Keratinocyte (primary cell): ENCODE data around the gene B3GAT1. TPM values are rescaled to one million over a fixed set of nuclear protein-coding genes. Genes with fewer than 3 reads are reported as not detected.

Experiments
- DNase-seq: peaks from one replicate; pipeline ENCODE4 v3.0.0-alpha.2; 2011; ENCODE audit warnings: low read depth, missing footprints, low spot score
- FAIRE-seq: peaks from 2 replicates; lab custom pipeline; 2011; peaks lifted over from hg19 to GRCh38; lab: Jason Lieb, UNC
- H2AFZ ChIP-seq: 2 replicates; pipeline ENCODE4 v1.6.0; 2012; ENCODE audit warnings: low read length, control low read depth, inconsistent platforms; ENCODE audit not compliant: control insufficient read depth
- H3K27ac ChIP-seq: 2 replicates; pipeline ENCODE4 v1.5.1; 2011; ENCODE audit warnings: low read length; ENCODE audit not compliant: control insufficient read depth, insufficient read depth
- H3K27me3 ChIP-seq: 3 replicates; pipeline ENCODE4 v1.6.0; 2011; ENCODE audit warnings: low read length; ENCODE audit not compliant: control insufficient read depth, insufficient read depth; ENCODE audit errors: extremely low read depth
- H3K36me3 ChIP-seq, 2 experiments: 2 replicates in 1 of 2; 3 replicates in 1 of 2; pipeline ENCODE4 v1.5.1; 2011; ENCODE audit warnings: low read length in 2 of 2, mild to moderate bottlenecking in 1 of 2; ENCODE audit not compliant: control insufficient read depth in 2 of 2, insufficient read depth in 2 of 2; ENCODE audit errors: extremely low read depth in 1 of 2
- H3K4me1 ChIP-seq: 3 replicates; pipeline ENCODE4 v1.5.1; 2011; ENCODE audit warnings: low read length; ENCODE audit not compliant: control insufficient read depth, insufficient read depth; ENCODE audit errors: extremely low read depth
- H3K4me2 ChIP-seq: 3 replicates; pipeline ENCODE4 v1.6.0; 2011; ENCODE audit warnings: low read depth, low read length; ENCODE audit not compliant: control insufficient read depth, insufficient read depth; ENCODE audit errors: extremely low read depth
- H3K4me3 ChIP-seq, 3 experiments: fragments of 200-600 bp in 1 of 3; sonication (generic) in 1 of 3; 2 replicates in 2 of 3; 3 replicates in 1 of 3; pipeline ENCODE4 v1.5.1; 2011 to 2016; ENCODE audit warnings: low read length in 3 of 3, mild to moderate bottlenecking in 3 of 3, control low read depth in 2 of 3, inconsistent platforms in 1 of 3, low read depth in 1 of 3, mixed read lengths in 1 of 3, mixed run types in 1 of 3, moderate library complexity in 1 of 3; ENCODE audit not compliant: control insufficient read depth in 2 of 3, insufficient read depth in 2 of 3; ENCODE audit errors: extremely low read depth in 1 of 3
- H3K79me2 ChIP-seq: 2 replicates; pipeline ENCODE4 v1.6.0; 2012; ENCODE audit warnings: low read length; ENCODE audit not compliant: control insufficient read depth, insufficient read depth
- H3K9ac ChIP-seq: 3 replicates; pipeline ENCODE4 v1.6.0; 2011; ENCODE audit warnings: low read length; ENCODE audit not compliant: control insufficient read depth, insufficient read depth; ENCODE audit errors: extremely low read depth
- H3K9me1 ChIP-seq: 3 replicates; pipeline ENCODE4 v1.6.0; 2011; ENCODE audit warnings: low read length; ENCODE audit not compliant: control insufficient read depth, insufficient read depth; ENCODE audit errors: extremely low read depth
- H3K9me3 ChIP-seq: 2 replicates; pipeline ENCODE4 v1.5.1; 2012; ENCODE audit warnings: low read depth, low read length; ENCODE audit not compliant: control insufficient read depth
- H4K20me1 ChIP-seq: 3 replicates; pipeline ENCODE4 v1.6.0; 2011; ENCODE audit warnings: low read length; ENCODE audit not compliant: control insufficient read depth, insufficient read depth; ENCODE audit errors: extremely low read depth
- CTCF ChIP-seq, 3 experiments: IDR thresholded peaks in 1 of 3; conservative IDR thresholded peaks in 1 of 3; optimal IDR thresholded peaks in 1 of 3; 2 replicates in 2 of 3; 3 replicates in 1 of 3; pipeline versions ENCODE3 to v1.5.1; 2011; ENCODE audit warnings: low read length in 3 of 3, mild to moderate bottlenecking in 3 of 3, moderate library complexity in 2 of 3, control low read depth in 1 of 3, inconsistent platforms in 1 of 3; ENCODE audit not compliant: insufficient read depth in 2 of 3; ENCODE audit errors: extremely low read depth in 1 of 3
- EZH2 ChIP-seq: IDR thresholded peaks from one replicate; pipeline ENCODE4 v1.6.1; 2012; ENCODE audit warnings: inconsistent platforms, mild to moderate bottlenecking, low read length, moderate library complexity
- dilution Hi-C: fragments of 300-500 bp; cut with MboI; formaldehyde crosslinking; loops from one replicate; pipeline ENCODE4 v1.7.0; 2020; ENCODE audit warnings: low sequenced_read_pairs; ENCODE audit not compliant: extremely low pct_ligation_motif_present
- polyA plus RNA-seq, 5 experiments: library from polyadenylated mRNA; depleted of rRNA in 3 of 5; stranded (reverse) in 3 of 5; stranded (forward) in 1 of 5; unstranded in 1 of 5; fragments of >200 nt; gene quantifications; 1 replicate in 1 of 5; 2 replicates in 3 of 5; 3 replicates in 1 of 5; pipeline versions ENCODE4 v1.2.1 to v1.2.3, GENCODE V29; 2011 to 2012; ENCODE audit warnings: missing spikeins in 2 of 5, low read depth in 1 of 5, low replicate concordance in 1 of 5

B3GAT1 gene
- polyA plus RNA-seq, 1 donor (not counting 4 experiments of a cell fraction or from before 2014, with no cell fraction given): 0.04 TPM

DNA sequence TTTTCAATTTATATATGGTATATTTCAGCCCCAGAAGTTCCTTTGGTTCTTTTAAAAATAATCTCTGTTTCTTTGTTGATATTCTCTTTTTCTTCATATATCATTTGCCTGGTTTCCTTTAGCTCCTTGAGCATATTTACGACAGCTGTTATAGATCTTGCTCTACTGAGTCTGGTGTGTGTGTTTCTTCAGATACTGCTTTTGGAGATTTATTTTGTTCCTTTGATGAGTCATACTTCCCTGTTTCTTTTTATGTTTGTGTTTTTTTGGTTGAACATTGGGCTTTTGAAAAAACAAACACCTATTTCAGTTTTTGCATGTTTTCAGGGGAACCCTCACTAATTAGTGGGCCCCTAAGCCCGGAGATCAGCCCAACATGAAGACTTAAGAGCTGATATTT, 56.9 kb downstream of the B3GAT1 start:
- no peaks in the 10 kb centered on the region for H3K4me1 ChIP-seq
- no peak for TF ChIP-seq EZH2
- no peak for TF ChIP-seq CTCF (optimal IDR thresholded peaks at IDR 0.05 in 1 of 3, IDR thresholded peaks at IDR 0.05 in 1 of 3, conservative IDR thresholded peaks at IDR 0.05 in 1 of 3; ENCODE audit: extremely low read depth in 1 of 3, insufficient read depth in 2 of 3, low read length in 3 of 3)
- H4K20me1 ChIP-seq: no peaks in the 10 kb centered on the region
- H3K9ac ChIP-seq: no peak overlapping the region
- dilution Hi-C loops: no loop called here
- no peak overlapping the region for H3K4me2 ChIP-seq
- no peak overlapping the region for H3K27ac ChIP-seq
- DNase-seq (no peak), FAIRE-seq (no peak)
- H3K27me3 ChIP-seq: no peaks in the 10 kb centered on the region
- H3K9me3 ChIP-seq: no peaks in the 10 kb centered on the region
- no peaks in the 10 kb centered on the region for H3K79me2 ChIP-seq
- H2AFZ ChIP-seq: no peak overlapping the region
- no peaks in the 10 kb centered on the region for H3K36me3 ChIP-seq
- H3K4me3 ChIP-seq: no peak overlapping the region
- H3K9me1 ChIP-seq: no peaks in the 10 kb centered on the region

GRCh38 chr11:134352111-134352510, 59.9 kb downstream of the B3GAT1 start:
- Histone ChIP-seq H2AFZ (no peak overlapping the region), H3K4me3 (no peak overlapping the region), H3K79me2 (no peaks in the 10 kb centered on the region), H3K27ac (no peak overlapping the region), H4K20me1 (no peaks in the 10 kb centered on the region), H3K9me3 (no peaks in the 10 kb centered on the region), H3K9ac (no peak overlapping the region), H3K36me3 (no peaks in the 10 kb centered on the region), H3K4me2 (no peak overlapping the region), H3K27me3 (no peaks in the 10 kb centered on the region), H3K4me1 (no peaks in the 10 kb centered on the region), H3K9me1 (no peaks in the 10 kb centered on the region)
- dilution Hi-C loops: no loop called here
- DNase-seq (no peak), FAIRE-seq (no peak)
- TF ChIP-seq CTCF (optimal IDR thresholded peaks at IDR 0.05 in 1 of 3, IDR thresholded peaks at IDR 0.05 in 1 of 3, conservative IDR thresholded peaks at IDR 0.05 in 1 of 3; ENCODE audit: extremely low read depth in 1 of 3, insufficient read depth in 2 of 3, low read length in 3 of 3): no peak
- no peak for TF ChIP-seq EZH2
